Skin epidermis (tissue), 12 donors: ENCODE results near the gene VAPB.

Experiments used
- H3K27ac ChIP-seq, 21 experiments: fragments of 200-600 bp; sonication (generic) in 11 of 21; one replicate each; pipeline ENCODE4 v1.5.0; 2020; ENCODE audit warnings: mild to moderate bottlenecking in 3 of 21, inconsistent platforms in 2 of 21, moderate library complexity in 2 of 21
- H3K4me3 ChIP-seq, 7 experiments: fragments of 200-600 bp; sonication (generic) in 2 of 7; one replicate each; pipeline ENCODE4 v1.5.0; 2020; ENCODE audit warnings: inconsistent platforms in 2 of 7, mild to moderate bottlenecking in 2 of 7, moderate library complexity in 1 of 7

The VAPB gene

GRCh38 chr20:58377017-58377416 lies 12.0 kb upstream of the VAPB start:
- no peak overlapping the region for H3K27ac ChIP-seq

GRCh38 chr20:58377766-58378401 lies 11.1 kb upstream of the VAPB start:
- H3K4me3 ChIP-seq, result no peak overlapping the region
- H3K27ac ChIP-seq, result no peak overlapping the region

More at GRCh38 chr20:58377017-58377416, 12.0 kb upstream of the VAPB start:
- no peak overlapping the region for H3K4me3 ChIP-seq

GRCh38 chr20:58378704-58379103 lies 10.3 kb upstream of the VAPB start:
- Histone ChIP-seq H3K4me3 (no peak overlapping the region), H3K27ac (no peak overlapping the region)

- Histone ChIP-seq H3K27ac (no peak overlapping the region), H3K4me3 (no peak overlapping the region)
These were observed 7.4 kb upstream of the VAPB start for GRCh38 chr20:58381627-58382026.

GRCh38 chr20:58382096-58382495 lies 6.9 kb upstream of the VAPB start:
- Histone ChIP-seq H3K4me3 (no peak overlapping the region), H3K27ac (no peak overlapping the region)

GRCh38 chr20:58384821-58385220 lies 4.2 kb upstream of the VAPB start:
- H3K4me3 ChIP-seq, result no peak overlapping the region
- no peak overlapping the region for H3K27ac ChIP-seq

GRCh38 chr20:58388028-58388601 lies 914 bp upstream of the VAPB start:
- Histone ChIP-seq H3K27ac (peak overlapping the region in 7 of 21 experiments; percentile 58 to 98 (median 94)), H3K4me3 (peak overlapping the region in 4 of 7 experiments; percentile 75 to 94 (median 84))

GRCh38 chr20:58389324-58389967 lies 417 bp downstream of the VAPB start:
- Histone ChIP-seq H3K27ac (peak overlapping the region; percentile 88 to 99 (median 96)), H3K4me3 (peak overlapping the region; percentile 75 to 94 (median 85))

GRCh38 chr20:58389968-58390658 lies 1.1 kb downstream of the VAPB start:
- Histone ChIP-seq H3K4me3 (peak overlapping the region; percentile 75 to 94 (median 85)), H3K27ac (peak overlapping the region; percentile 88 to 99 (median 96))

- H3K4me3 ChIP-seq, result peak overlapping the region in 1 of 7 experiments; percentile 91
These were observed 1.6 kb downstream of the VAPB start for GRCh38 chr20:58390659-58391035.

GRCh38 chr20:58392286-58392685 lies 3.3 kb downstream of the VAPB start:
- no peak overlapping the region for H3K4me3 ChIP-seq
- H3K27ac ChIP-seq, result no peak overlapping the region

More at GRCh38 chr20:58390659-58391035, 1.6 kb downstream of the VAPB start:
- H3K27ac ChIP-seq, result no peak overlapping the region

- Histone ChIP-seq H3K27ac (no peak overlapping the region), H3K4me3 (no peak overlapping the region)
These were observed 4.3 kb downstream of the VAPB start for GRCh38 chr20:58393299-58393698.

- no peak overlapping the region for H3K4me3 ChIP-seq
- H3K27ac ChIP-seq, result no peak overlapping the region
These were observed 5.8 kb downstream of the VAPB start for GRCh38 chr20:58394801-58395200.

- H3K27ac ChIP-seq, result no peak overlapping the region
- H3K4me3 ChIP-seq, result no peak overlapping the region
These were observed 6.6 kb downstream of the VAPB start for GRCh38 chr20:58395604-58396003.

- no peak overlapping the region for H3K27ac ChIP-seq
- no peak overlapping the region for H3K4me3 ChIP-seq
These were observed 8.4 kb downstream of the VAPB start for GRCh38 chr20:58397429-58397828.

GRCh38 chr20:58398254-58398653 lies 9.2 kb downstream of the VAPB start:
- no peak overlapping the region for H3K4me3 ChIP-seq
- H3K27ac ChIP-seq, result no peak overlapping the region

GRCh38 chr20:58399926-58400325 lies 10.9 kb downstream of the VAPB start:
- Histone ChIP-seq H3K4me3 (no peak overlapping the region), H3K27ac (no peak overlapping the region)

GRCh38 chr20:58401162-58401561 lies 12.1 kb downstream of the VAPB start:
- no peak overlapping the region for H3K4me3 ChIP-seq
- H3K27ac ChIP-seq, result no peak overlapping the region

- H3K27ac ChIP-seq, result no peak overlapping the region
- no peak overlapping the region for H3K4me3 ChIP-seq
These were observed 13.3 kb downstream of the VAPB start for GRCh38 chr20:58402305-58402704.

- Histone ChIP-seq H3K4me3 (no peak overlapping the region), H3K27ac (no peak overlapping the region)
These were observed 13.8 kb downstream of the VAPB start for GRCh38 chr20:58402827-58403226.

- H3K4me3 ChIP-seq, result no peak overlapping the region
- no peak overlapping the region for H3K27ac ChIP-seq
These were observed 14.2 kb downstream of the VAPB start for GRCh38 chr20:58403272-58403671.
